GM21737 (cell line): Measurements from ENCODE around the gene GABRB1.
"Not testable (repeated sequence)": the region's sequence is repeated elsewhere in the genome, so short reads cannot be mapped to it uniquely, and the experiment has no call there.

Experiments used
- ATAC-seq: cut with Tn5 transposase; IDR thresholded peaks from one replicate; pipeline ENCODE4 v1.9.1; 2021; ENCODE audit warnings: mild to moderate bottlenecking, moderate library complexity; ENCODE audit not compliant: unreplicated experiment

The GABRB1 gene

DNA sequence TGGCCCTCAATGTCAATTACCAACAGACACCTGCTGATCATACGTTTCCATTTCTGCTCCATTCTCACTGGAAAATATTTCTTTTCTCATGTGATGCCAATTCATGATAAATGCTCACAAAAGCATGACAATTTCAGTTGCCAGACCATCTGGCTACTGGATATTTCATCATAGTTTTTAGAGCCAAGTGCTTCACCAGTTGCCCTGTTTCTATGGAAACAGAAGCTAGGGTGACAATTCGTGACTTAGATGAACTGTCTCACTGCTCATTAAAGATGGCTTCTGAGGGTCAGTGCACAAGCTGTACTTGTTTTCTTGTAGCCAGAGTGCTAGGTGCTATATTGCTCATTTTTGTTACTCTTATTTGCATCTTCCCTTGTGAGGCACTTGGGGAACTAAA, 247.3 kb downstream of the GABRB1 start:
- no peak for ATAC-seq

DNA sequence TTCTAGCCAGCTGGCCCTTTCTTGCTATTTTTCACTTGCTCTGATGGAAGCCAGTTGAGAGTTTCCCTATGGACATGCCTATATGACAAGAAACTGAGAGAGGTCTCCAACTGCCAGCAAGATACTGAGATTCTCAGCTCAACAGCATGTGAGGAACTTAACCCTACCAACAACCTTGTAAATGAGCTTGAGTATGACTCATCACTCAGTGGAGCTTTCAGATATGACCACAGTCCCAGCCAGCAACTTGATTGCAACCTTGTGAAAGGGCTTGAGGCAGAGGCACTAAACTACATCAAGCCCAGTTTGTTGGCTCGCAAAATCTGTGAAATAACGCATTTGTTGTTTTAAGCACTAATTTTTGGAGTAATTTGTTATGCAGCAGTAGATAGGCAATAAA, 256.4 kb downstream of the GABRB1 start:
- ATAC-seq, result peak; percentile 82

DNA sequence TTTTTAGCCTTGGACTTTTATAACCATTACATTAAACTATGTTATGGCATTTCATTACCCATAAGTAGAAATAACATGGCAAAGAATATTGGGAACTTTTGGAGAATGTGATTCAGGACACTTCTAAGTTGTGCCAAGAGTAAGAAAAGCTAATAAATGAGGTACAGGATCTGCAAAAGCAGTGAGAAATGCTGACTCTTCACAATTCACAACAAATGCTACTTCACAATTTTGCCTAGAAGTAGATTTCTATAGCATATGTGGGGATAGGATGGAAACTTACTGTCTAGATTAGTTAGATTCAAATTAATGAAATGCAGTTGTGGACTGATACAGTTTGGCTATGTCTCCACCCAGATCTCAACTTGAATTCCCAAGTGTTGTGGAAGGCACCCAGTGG, 258.4 kb downstream of the GABRB1 start:
- no peak for ATAC-seq

DNA sequence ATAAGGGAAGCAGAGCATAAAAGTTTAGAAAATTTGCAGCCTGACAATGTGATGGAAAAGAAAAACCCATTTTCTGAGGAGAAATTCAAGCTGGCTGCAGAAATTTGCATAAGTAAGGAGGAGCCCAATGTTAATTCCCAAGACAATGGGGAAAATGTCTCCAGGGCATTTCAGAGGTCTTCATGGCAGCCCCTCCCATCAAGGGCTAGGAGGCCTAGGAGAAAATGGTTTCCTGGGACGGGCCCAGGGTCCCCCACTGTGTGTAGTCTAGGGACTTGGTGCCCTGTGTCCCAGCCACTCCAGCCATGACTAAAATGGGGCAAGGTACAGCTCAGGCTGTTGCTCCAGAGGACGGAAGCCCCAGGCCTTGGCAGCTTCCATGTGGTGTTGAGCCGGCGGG, 259.5 kb downstream of the GABRB1 start:
- not testable (repeated sequence) for ATAC-seq

DNA sequence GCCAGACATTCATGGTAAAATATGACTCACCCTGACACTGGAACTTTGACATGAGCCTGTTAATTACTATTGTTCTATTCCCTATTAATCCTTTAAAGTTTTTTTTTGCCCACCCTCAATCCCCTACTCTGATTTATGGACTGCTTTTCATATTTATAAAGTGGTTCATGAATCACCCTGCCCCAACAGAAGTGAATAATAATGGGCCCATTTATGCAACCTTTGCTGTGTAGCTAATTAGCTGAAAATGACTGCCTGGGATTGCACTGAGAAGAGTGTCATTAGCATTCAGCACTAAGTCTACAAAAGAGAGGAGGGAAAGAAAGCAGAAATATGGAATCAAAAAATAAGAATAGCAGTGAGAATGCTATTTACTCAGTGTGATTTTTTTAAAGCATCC, 277.8 kb downstream of the GABRB1 start:
- no peak for ATAC-seq

DNA sequence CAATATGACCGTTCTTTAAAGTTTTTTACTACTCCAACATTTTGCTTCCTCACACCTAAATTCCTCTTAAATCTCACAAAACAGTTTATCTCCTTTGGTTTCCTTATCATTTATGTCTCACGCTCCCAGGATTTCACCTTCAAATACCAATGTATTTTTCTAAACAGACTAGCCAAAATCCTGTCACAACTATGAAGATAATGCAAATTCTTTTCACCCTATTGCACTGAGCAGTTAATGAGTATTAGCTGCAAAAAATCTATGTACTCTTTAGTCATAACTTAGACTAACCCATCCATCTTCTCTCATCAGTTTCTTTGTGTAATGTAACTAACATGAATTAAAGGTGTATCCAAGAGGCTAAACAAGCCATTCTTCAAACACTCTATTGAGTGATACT, 280.8 kb downstream of the GABRB1 start:
- ATAC-seq, result no peak

DNA sequence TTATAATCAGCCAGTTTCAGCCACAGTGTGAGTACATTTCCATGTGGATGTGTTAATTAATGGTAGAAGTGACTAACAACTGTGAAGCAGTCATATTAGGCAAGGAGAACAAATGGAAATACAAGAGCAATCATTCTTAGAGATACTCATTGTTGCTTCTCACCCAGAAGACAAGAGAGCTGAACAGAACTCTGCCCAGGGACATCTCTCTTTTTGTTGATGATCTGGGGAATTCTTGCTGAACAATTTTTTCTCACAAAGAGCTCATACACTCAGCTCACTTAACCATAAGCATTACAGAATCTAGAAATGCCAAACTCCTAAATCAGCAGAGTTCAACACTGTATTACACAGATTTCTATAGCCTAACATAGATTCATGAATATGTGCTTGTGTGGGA, 282.0 kb downstream of the GABRB1 start:
- ATAC-seq, result no peak

DNA sequence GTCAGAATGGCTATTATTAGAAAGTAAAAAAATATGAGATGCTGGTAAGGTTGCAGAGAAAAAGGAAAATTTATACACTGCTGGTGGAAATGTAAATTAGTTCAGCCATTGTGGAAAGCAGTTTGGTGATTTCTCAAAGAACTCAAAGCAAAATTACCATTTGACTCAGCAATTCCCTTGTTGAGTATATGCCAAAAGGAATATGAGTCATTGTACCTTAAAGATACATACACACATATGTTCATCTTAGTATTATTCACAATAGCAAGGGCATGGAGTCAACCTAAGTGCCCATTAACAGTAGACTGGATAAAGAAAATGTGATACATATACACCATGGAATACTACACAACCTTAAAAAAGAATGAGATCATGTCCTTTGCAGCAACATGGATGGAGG, 284.0 kb downstream of the GABRB1 start:
- ATAC-seq, result no peak

DNA sequence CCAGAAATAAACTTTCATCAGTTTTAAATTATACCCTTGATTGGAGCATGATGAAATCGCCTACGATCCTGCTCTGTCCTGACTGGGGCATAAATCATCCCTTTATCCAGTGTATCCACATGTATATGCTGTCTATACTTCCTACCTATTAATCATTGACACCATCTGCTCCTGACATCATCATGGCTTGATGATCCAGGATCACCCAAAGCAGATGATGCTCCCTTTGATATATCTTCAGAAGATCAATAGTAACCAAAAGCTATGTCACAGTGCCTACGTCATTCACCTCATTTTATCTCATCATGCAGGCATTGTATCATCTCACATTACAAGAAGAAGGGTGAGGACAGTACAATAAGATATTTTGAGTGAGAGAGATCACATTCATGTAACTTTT, 294.7 kb downstream of the GABRB1 start:
- no peak for ATAC-seq

DNA sequence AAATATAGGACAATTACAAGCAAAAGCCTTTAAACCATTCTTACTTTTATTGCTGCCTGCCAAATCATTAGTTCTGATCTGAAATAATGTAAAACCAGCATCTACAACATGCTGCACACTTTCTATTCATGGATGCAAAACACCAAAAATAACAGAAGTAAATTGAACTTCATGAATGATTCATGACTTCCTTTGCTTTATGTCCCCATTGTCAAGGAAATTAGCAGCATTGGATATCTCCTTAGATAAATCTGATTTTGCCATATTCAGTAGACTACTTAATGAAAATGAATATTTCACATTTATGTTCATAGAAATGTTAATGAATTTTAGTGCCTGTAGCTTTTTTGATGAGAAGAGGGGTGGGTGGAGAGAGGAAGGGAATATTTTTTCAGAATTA, 299.5 kb downstream of the GABRB1 start:
- no peak for ATAC-seq

DNA sequence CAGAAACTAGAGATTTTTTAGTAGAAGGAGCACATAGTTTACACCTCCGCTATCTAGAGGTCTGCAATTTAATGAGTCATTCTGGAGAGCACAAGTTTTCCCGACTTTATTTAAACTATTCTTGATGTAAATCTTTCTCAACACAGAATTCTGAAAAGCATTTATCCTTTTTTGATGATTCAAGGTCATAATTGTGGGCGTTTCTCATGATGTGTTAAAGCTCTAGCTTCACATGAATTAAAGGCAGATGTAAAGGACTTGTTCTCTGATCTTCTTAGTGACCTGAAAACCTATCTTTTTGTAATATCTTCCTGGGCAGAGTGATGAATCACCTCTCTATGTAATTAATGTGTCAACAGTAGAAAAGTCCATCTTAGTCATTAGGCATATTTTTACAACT, 303.3 kb downstream of the GABRB1 start:
- ATAC-seq, result no peak

DNA sequence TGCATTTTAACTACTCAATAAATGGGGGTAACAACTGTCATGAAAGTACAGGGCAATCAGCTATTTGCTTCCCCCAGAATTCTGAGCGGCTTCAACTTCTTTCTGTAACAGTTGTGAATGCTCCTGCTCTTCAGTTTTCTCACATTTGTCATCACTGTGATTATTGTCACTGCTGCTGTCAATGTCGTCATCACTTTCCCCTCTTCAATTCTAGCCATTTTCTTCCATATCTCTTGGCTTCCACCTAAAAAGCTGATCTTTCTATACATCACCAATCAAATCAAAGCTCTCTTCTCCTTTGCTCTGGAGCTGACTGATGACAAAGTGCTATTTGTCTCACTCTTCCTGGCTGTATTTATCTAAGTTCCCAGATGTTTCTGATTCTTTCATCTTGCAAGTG, 306.5 kb downstream of the GABRB1 start:
- no peak for ATAC-seq

DNA sequence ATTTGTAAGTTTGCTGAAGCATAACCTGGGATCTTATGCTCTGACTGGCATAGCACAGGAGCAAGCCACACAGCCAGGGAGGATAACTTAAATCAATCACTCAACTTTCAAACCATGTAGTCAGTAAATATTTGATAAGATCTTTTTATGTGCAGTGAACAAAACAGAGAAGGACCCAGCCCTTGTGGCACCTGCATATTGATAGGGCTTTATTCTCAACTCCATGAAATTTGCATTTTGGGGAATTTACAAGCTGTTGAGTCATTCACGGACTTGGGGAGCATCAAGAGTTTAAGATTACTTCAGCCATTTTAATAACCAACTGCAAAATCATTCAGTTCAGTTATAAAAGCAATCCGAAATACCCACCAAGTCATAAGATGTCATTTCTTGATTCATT, 309.5 kb downstream of the GABRB1 start:
- ATAC-seq, result no peak

DNA sequence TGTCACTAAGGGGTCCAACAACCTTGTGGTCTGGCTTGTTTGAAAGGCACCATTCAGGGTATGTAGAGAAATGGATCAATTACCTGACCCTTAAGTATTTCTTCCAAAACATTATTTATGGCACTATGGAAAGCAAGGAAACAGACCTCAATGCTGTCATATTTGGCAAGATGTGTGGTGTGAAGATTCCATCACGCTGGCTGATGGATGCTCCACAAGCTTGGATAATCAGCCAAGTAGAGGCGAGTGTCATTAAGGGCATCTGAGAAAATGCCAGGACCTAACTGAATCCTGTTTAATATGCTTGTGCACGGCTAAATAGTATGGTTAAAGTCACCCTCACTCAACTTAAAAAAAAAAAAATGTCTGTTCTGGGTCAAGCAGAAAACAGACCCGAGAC, 311.4 kb downstream of the GABRB1 start:
- no peak for ATAC-seq

DNA sequence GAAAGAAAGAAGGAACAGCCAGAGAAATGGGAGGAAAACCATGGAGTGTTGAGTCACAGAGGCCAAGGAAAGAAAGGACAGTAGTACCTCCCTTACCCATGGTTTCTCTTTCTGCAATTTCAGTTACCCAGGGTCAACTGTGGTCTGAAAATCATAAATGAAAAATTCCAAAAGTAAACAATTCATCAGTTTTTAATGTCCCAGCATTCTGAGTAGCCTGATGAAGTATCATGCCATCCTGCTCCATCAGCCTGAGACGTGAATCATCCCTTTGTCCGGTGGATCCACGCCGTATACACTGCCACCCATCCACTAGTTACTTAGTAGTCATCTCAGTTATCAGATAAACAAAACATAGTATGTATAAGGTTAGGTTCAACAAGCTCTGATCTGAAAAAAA, 318.0 kb downstream of the GABRB1 start:
- ATAC-seq, result no peak

DNA sequence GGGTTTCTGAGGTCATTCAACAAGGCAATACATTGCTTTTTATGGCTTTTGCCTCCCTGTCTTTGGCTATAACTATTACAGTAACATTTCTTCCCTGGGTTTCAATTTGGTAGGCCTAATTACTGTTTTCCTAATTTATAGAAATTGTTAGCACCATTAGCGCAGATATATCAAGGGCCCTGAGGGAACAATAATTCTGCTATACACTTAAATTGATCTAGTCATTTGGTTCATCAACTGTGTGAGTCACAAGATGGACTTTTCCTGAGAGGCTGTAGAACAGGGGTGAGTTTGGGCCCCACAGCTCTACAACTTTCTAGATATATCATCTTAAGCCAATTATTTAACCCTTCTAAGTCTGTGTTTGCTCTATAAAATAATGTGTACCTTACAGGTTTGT, 324.2 kb downstream of the GABRB1 start:
- ATAC-seq, result no peak

DNA sequence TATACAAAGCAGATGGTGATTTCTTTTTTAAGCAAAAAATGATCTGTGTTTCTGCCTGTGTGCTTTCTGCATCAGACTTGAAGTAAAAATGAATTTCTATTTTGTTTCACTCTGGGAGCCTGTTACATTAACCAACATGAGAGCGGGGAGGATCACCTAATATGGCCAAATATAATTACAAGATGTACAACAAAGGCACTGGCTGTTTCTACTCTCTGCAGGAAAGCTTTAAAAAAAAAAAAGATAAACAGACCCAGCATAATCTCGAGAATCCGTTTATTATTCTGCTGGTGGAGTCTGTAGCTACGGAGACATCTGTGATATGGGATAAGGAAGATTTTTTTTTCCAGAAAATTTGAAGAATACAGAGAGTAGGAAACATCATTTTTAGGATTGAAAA, 328.5 kb downstream of the GABRB1 start:
- no peak for ATAC-seq

DNA sequence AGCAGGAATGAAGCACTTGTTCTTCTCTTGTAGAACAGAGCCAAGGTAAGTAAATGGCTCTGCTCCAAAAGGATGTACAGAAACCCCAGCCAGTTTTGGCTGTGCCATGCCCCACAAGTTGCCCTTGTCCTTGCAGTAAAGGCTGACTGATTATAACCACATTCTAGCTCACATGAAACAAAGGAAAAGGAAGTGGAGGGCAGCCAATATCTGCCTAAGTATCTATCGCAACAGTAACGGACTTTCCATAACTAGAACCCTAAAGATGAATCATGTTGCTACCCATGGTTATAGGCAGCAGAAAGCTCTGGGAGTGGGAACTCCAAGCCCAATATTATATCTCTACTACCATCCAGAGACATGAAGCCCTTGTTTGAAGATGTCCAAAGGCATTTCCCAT, 336.4 kb downstream of the GABRB1 start:
- ATAC-seq, result no peak

DNA sequence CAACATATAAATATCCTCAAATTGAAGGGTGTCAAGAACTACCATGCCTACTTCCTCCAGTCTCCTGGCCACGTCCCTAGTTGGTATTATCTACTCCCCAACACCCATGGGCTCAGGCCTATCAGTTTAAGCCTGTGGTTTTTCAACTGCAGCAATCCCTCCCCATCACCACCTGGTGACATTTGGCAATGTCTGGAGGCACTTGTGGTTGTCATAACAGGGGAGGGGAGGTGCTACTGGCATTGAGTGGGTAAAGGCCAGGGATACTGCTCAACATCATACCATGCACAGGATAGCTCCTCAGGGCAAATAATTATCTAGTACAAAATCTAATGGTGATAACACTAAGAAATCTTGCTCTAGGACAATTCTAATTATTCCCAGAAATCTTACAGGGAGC, 336.8 kb downstream of the GABRB1 start:
- no peak for ATAC-seq

DNA sequence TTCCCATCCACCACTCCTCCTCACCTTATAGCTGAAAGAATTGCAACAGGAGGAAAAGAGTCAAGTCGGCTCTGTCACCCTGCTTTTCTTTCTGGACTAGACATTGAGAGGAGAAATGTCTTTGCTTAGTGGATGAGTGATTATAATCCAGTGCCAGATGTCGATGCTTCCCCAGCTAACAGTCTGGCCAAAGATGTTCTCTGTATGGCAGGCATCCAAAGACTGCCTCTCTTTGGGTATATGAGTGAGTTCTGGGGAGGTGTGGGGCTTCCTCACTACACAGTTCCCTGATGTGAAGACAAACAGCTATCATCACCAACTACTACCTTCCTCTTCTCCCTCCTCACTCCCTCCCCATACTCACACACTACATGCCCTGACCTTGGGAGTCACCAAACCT, 341.2 kb downstream of the GABRB1 start:
- ATAC-seq, result no peak

DNA sequence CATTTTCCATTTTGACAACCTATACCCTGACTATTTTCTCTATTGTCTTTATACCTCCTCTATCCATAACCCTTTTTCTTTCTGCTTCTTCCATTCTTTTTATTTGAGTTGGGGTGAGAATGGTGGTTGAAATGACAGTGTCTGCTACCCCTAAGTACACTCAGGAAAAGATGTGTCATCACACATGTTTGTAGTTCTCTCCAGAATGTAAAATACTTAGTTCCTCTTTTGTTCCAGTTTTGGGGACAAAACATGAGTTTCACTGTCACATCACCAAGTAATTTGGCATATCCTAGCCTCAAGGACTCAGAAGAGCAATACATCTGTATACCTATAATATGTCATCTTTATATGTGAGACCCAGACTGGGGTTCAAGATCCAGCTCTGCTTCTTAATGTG, 341.8 kb downstream of the GABRB1 start:
- ATAC-seq, result no peak

DNA sequence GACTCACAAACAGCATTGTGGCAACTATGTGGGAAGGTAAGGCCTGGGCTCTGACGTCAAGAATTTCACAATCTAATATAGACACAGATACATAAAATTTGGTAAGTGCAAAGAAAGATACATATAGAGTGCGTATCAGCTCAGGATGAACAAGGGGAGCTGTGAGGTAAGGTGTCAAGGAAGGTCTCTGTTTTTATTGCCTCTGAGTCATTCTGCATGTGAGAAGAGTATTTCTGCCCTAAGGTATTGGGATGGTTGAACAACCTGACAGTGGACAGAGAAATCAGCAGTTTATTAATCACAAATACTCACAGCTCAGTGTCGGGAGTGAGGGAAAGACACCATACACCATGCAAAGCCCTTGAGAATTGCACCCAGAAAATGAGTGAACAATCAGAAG, 342.3 kb downstream of the GABRB1 start:
- ATAC-seq, result no peak

DNA sequence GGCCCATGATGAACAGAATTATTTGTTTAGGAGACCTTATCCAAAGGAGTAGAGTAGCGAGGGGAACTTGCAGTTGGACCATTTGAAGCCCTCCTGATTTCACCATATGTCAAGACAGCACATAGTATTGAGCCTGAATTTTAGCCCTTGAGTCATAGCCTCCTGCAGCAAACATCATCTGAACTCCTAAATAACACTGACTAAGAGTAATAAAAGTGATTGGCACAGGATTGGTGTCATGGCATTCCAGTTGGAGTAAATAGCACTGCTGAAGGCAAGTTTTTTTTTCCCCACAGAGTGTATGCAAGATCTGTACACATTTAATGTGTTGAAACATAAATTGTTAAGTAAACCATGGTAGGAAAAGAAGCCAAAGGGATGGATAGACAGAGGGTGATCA, 343.1 kb downstream of the GABRB1 start:
- no peak for ATAC-seq

DNA sequence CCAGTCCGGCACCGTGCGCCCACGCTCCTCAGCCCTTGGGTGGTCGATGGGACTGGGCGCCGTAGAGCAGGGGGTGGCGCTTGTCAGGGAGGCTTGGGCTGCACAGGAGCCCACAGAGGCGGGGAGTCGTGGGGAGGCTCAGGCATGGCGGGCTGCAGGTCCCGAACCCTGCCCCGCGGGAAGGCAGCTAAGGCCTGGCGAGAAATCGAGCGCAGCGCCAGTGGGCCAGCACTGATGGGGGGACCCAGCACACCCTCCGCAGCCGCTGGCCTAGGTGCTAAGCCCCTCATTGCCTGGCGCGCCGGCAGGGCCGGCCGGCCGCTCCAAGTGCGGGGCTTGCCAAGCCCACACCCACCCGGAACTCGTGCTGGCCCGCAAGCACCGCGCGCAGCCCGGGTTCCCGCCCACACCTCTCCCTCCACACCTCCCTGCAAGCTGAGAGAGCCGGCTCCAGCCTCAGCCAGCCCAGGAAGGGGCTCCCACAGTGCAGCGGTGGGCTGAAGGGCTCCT, 346.7 kb downstream of the GABRB1 start:
- ATAC-seq, result not testable (repeated sequence)
